ENCODE data around the gene DNAAF1.

Gene DNAAF1

DNA sequence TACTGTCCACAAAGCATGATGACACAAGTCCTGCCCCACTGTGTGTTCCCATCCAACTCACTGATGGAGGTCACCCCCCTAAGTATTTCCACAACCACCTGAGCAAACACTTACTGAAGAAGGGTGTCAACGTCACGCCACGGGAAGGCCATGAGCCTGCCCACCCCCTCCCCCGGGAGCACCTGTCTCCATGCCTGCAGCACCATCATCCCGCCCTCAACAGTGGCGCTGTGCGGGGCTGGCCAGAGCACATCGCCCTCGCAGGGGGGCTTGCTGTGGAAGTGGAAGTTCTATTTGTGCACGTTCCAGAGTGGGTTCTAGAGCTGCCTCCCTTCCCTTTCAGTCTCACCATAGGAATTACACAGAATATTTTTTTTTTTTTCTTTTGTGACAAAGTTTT, 24.1 kb upstream of the DNAAF1 start:
- in situ Hi-C loops (cut with MboI; ENCODE audit: low sequenced_read_pairs) = no loop called here

GRCh38 chr16:84124257-84125073, 20.6 kb upstream of the DNAAF1 start:
- in situ Hi-C loops (cut with MboI; ENCODE audit: low sequenced_read_pairs) = no loop called here

GRCh38 chr16:84131117-84131516, 14.0 kb upstream of the DNAAF1 start:
- in situ Hi-C loops (cut with MboI; ENCODE audit: low sequenced_read_pairs) = no loop called here

GRCh38 chr16:84132527-84133285, 12.4 kb upstream of the DNAAF1 start:
- in situ Hi-C loops (cut with MboI; ENCODE audit: low sequenced_read_pairs) = no loop called here

GRCh38 chr16:84136331-84137125, 8.6 kb upstream of the DNAAF1 start:
- in situ Hi-C loops (cut with MboI; ENCODE audit: low sequenced_read_pairs) = no loop called here

DNA sequence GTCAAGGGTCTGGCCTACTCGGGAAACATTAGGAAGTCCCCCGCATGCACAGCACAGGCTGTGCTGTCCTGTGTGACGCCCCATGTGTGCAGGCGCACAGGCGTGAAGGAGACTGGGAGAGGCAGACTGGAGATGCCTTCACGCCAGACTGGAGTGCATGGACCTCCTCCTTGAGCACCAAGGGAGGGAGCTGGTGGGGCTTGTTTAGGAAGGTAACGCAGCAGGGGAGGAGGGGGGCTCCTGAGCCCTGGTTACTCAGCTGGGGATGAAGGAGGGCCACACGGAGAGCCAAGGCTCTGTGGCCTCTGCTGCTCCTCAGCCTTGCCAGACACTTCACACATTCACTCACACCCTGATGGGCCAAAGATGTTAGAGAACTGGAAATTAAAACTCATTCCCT, 7.8 kb upstream of the DNAAF1 start:
- in situ Hi-C loops (cut with MboI; ENCODE audit: low sequenced_read_pairs) = no loop called here

DNA sequence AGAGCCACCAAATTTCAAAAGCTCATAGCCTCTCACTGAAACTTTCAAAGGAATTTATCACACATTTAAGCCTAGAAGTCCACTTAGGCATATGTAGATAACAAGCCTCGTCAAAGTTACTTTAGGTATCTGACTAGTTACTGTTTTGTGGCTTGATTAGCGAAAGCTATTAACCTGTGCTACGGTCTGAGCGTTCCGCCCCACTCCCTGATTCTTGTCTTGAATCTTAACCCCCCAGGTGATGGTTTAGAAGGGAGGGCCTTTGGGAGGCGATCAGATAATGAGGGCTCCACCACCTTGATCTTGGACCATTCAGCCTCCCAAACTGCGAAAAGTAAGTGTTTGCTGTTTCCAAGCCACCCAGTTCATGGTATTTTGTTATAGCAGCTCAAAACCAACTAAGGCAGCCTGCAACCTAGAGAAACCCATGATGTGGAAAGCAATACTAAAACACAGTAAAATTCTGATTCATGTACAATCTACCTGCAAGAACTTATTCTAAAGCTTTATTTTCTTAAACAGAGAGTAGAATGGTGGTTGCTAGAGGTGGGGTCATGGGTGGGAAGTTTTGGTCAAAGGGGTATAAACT, 7.2 kb upstream of the DNAAF1 start:
- in situ Hi-C loops (cut with MboI; ENCODE audit: low sequenced_read_pairs) = no loop called here

- in situ Hi-C loops (cut with MboI; ENCODE audit: low sequenced_read_pairs) = no loop called here
These were observed 6.6 kb upstream of the DNAAF1 start for GRCh38 chr16:84138500-84138823.

- in situ Hi-C loops (cut with MboI; ENCODE audit: low sequenced_read_pairs) = no loop called here
These were observed 6.1 kb upstream of the DNAAF1 start for GRCh38 chr16:84138824-84139627.

GRCh38 chr16:84139628-84140258, 5.4 kb upstream of the DNAAF1 start:
- in situ Hi-C loops (cut with MboI; ENCODE audit: low sequenced_read_pairs) = no loop called here

DNA sequence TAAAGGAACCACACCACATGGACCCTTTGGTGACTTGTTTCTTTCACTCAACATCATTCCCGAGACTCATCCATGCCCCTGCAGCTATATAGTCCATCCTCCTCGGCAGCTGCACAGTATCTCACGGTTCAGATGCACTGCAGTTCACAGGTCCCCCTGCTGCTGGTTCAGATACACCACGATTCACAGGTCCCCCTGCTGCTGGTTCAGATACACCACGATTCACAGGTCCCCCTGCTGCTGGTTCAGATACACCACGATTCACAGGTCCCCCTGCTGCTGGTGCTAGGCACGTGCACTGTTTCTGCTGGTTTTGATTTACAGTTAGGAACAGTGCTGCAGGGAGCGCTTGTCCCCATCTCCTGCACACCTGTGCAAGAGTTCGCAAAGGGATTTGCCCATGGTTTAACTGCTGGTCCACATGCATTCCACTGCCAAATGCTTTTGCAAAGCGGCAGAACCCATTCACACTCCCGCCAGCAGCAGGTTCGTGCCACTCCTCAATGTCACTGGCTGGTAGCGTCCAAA, 3.9 kb upstream of the DNAAF1 start:
- in situ Hi-C loops (cut with MboI; ENCODE audit: low sequenced_read_pairs) = no loop called here

DNA sequence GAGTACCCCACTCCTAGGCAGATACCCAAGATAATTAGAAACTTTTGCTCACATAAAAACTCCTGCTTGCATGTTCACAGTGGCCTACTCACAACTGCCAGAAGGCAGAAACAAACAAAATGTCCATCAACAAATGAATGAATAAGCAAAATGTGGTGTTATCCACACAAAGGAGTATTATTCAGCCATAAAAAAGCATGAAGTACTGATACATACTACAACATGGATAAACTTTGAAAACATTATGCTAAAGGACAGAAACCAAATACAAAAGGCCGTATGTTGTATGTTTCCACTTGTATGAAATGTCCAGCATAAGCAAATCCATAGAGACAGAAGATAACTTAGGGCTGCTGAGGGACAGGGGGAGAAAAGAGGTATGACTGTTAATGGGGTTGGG, 2.0 kb upstream of the DNAAF1 start:
- in situ Hi-C loops (cut with MboI; ENCODE audit: low sequenced_read_pairs) = no loop called here

DNA sequence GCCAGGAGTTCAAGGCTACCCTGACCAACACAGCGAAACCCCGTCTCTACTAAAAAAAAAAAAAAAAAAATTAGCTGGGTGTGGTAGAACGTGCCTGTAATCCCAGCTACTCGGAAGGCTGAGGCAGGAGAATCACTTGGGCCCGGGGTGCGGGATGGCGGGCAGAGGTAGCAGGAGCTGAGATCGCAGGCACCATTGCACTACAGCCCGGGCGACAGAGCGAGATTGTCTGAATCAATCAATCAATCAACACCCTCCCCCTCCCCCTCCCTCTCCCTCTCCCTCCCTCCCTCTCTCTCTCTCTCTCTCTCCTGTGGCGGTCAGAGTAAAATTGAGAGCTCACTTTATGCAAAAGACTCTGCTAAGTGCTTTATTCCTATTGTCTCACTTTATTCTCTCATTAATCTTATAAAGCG, 1.3 kb upstream of the DNAAF1 start:
- in situ Hi-C loops (cut with MboI; ENCODE audit: low sequenced_read_pairs) = no loop called here

DNA sequence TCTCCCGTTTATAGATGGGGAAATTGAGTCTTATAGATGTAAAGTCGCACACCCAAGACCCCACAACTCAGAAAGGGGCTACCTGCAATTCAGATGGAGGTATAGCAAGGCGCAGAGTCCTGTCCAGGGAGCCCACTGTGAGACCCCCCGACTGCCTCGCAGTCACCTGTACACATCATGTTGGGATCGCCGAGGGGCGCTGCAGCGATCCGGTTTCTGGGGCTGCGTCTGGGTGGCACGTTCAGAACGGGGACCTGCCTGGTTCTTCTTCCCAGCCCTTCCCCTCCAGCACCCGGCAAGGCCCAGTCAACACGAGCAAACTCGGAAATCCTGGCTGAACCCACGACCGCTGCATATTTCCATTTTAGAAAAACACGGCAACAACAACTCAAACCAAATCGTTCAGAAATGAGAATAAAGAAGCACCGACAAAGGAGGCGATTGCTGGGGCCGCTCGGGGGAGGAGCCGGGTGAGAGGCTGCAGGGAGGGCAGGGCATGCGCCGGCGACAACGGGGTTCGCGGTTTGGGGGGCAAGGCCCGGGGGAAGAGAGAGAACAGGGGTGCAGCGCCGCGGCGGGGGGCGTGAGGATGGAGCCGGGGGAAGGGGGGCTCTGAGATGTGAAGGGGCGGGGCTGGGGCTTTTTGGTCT, 774 bp upstream of the DNAAF1 start:
- in situ Hi-C loops (cut with MboI; ENCODE audit: low sequenced_read_pairs) = no loop called here

DNA sequence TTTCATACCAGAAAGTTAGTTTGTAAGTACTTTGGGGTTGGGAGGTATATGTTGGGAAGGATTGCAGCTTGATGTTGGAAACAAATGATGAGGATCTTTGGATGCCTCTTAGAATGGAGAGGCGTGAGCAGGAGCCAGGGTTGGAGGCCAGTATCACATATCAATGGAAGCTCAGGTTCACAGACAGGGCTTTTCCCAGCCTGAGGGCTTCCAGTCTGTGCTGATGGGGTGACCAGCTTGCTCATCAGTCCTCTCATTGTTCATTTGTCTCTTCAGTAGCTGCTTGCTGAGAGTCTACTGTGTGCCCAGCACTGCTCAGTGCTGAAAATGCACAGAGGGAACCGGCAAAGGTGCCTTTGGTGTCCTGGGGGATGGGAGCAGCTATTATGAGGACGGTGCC, 5.8 kb downstream of the DNAAF1 start:
- in situ Hi-C loops (cut with MboI; ENCODE audit: low sequenced_read_pairs) = no loop called here

DNA sequence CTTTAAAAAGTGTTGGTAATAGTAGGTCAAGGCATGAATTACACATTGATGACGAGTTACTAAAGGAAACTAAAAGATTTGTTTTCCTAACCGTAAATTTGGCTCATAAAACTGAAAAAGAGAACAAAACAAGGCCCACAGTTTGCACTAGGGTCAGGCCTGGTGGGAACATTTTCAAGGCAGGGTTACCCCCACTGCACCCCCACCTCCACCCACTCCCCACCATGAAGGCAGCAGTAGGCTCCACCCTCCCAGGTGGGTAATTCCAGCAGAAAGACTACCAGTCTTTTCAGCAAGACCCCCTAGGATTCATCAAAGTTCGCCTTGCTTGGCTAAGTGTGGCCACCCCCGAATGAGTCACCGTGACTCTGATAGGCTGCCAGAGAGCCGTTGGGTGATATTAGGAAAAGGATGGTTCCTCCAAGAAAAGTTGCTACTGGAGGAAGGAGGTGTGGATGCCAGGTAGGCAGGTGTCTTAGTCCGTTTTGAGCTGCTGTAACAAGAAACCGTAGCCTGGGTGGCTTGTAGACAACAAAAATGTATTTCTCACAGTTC, 8.6 kb downstream of the DNAAF1 start:
- in situ Hi-C loops (cut with MboI; ENCODE audit: low sequenced_read_pairs) = no loop called here

DNA sequence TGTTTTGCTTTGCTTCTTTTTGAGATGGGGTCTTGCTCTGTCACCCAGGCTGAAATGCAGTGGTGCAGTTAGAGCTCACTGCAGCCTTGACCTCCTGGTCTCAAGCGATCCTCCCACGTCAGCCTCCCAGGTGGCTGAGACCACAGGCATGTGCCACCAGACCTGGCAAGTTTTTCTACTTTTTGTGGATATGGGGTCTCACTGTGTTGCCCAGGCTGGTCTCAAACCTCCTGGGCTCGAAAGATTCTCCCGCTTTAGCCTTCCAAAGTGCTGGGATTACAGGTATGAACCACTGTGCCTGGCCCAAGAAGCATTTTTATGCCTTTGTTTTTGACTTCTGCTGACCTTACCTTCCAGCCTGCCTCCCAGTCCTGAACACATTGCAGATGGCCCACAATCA, 10.1 kb downstream of the DNAAF1 start:
- in situ Hi-C loops (cut with MboI; ENCODE audit: low sequenced_read_pairs) = no loop called here

GRCh38 chr16:84155771-84156170, 10.7 kb downstream of the DNAAF1 start:
- in situ Hi-C loops (cut with MboI; ENCODE audit: low sequenced_read_pairs) = no loop called here

DNA sequence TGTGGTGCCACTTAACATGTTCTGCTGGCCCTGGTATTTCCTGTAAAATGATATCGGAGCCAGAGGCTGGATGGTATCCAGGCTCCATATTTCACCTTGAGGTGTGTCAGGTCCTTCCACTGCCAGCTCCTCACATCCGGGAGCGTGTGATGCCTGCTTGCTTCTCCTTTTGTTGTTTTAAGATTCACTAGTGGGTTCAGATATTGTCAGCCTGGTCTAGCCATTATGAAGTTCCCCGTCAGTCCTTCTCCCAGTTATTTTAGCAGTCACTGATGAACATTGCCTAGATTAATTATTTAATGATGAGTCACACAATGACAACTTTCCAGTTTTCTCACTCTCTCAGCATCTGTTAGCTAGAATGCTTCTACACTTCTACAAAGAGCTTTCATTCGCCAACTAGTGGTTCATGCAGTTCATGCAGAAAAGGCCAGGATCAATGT, 11.3 kb downstream of the DNAAF1 start:
- in situ Hi-C loops (cut with MboI; ENCODE audit: low sequenced_read_pairs) = no loop called here
